22Rv1 (cell line): ENCODE measurements around the gene PRSS23.

Source experiments
- CTCF ChIP-seq: fragments of 450-650 bp; IDR thresholded peaks from 2 replicates; pipeline ENCODE4 v1.5.1; 2017; ENCODE audit warnings: mild to moderate bottlenecking
- ZFX ChIP-seq: fragments of 450-650 bp; IDR thresholded peaks from 2 replicates; pipeline ENCODE4 v1.6.1; 2017; ENCODE audit warnings: antibody characterized with exemption, borderline replicate concordance

DNA sequence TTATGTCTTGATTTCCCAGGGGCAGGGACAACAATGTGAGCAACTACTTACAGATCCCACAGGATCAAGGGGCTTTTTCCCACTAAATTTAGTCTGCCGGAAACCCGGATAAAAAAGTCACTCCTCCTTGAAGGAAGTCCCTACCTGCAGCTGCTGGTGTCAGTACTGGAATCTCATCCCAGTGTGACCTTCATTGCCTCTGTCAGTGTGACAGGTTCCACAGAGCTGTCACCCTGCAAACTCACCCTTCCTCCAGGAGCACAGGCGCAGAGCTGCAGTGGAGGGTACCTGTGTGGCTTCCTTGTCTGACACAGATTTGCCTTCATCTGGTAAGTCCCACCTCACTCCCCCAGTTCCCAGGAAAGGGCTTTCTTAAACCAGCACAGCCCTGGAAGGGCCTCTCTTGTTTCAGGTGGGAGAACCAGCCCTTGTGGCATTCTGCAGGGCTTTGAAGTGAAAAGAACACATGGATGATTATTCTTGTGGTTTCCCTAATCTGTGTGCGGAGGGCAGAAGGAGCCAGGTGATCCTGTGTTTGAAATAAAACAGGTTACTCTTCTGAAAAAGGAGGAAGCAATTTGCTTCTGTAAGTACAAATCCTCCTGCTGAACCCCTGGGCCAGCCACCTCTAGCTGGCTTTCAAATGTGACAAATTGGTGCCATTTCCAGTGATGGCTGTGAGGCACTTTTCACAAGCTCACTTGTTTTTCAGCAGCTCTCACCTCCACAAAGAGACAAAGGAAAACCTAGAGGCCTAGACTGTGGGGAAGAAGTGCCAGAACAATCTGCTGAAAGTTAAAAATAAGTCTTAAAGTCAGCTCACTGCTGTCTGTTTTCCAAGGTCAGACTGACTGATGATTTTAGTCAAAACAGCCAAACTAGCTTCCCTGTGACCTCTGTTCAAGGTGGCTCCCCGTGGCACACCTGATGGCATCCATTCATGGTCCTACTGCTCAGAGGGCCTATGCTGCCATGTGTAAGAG, 9.2 kb upstream of the PRSS23 start:
- TF ChIP-seq CTCF (no peak), ZFX (no peak)
